Mammary epithelial cell (primary cell): ENCODE measurements around the gene DHX36.

Source experiments
- CTCF ChIP-seq, 2 donors: IDR thresholded peaks in 1 of 2; conservative IDR thresholded peaks in 1 of 2; 2 replicates each; pipeline ENCODE4 v1.5.1; 2011 to 2012; ENCODE audit warnings: inconsistent platforms in 2 of 2, low read length in 2 of 2, mild to moderate bottlenecking in 2 of 2, control low read depth in 1 of 2, low read depth in 1 of 2; ENCODE audit not compliant: insufficient read depth in 1 of 2; ENCODE audit errors: extremely low read depth in 1 of 2
- EZH2 ChIP-seq: IDR thresholded peaks from 2 replicates; pipeline ENCODE4 v1.6.1; 2012; ENCODE audit warnings: low read length, inconsistent platforms, borderline replicate concordance

DNA sequence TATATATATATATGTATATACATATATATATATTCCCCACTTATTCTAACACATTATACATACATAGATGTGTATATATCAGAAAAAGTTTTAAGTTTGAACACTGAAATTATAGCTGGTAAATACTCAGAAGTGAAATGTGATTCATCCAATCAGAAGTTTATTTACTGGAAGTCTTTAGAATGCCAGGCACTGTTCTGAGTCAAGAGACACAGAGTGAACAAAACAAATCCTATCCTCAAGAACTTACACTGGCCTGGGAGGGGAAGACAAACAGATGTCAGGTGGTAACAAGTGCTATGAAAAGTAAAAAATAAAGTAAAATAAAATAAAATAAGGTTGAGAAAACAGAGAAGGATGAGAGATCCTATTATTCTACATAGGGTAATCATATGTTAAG, 13.4 kb downstream of the DHX36 start:
- TF ChIP-seq CTCF (conservative IDR thresholded peaks at IDR 0.05 in 1 of 2, IDR thresholded peaks at IDR 0.05 in 1 of 2; ENCODE audit: extremely low read depth in 1 of 2, insufficient read depth in 1 of 2, low read depth in 1 of 2, low read length in 2 of 2) (no peak), EZH2 (no peak)
